ENCODE measurements around the gene FOXN3.

DNA sequence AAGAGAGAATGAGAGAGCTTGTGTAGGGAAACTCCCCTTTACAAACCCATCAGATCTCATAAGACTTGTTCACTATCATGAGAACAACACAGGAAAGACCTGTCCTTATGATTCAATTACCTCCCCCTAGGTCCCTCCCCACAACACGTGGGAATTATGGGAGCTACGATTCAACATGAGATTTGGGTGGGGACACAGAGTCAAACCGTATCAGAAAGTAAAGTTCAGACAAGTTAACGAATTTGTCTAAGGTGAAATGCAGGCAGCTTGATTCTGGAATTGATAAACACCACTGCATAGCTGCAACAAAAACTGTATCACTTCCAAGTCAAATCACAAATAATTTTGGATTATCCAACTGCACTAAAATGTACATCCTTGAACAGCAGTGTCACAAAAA, 47.4 kb downstream of the FOXN3 start:
- TF ChIP-seq, protein P1, sequence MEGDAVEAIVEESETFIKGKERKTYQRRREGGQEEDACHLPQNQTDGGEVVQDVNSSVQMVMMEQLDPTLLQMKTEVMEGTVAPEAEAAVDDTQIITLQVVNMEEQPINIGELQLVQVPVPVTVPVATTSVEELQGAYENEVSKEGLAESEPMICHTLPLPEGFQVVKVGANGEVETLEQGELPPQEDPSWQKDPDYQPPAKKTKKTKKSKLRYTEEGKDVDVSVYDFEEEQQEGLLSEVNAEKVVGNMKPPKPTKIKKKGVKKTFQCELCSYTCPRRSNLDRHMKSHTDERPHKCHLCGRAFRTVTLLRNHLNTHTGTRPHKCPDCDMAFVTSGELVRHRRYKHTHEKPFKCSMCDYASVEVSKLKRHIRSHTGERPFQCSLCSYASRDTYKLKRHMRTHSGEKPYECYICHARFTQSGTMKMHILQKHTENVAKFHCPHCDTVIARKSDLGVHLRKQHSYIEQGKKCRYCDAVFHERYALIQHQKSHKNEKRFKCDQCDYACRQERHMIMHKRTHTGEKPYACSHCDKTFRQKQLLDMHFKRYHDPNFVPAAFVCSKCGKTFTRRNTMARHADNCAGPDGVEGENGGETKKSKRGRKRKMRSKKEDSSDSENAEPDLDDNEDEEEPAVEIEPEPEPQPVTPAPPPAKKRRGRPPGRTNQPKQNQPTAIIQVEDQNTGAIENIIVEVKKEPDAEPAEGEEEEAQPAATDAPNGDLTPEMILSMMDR (IDR thresholded peaks at IDR 0.05) = no peak
- TF ChIP-seq CHD4 (IDR thresholded peaks at IDR 0.05; ENCODE audit: borderline replicate concordance) (no peak), EP300 (IDR thresholded peaks at IDR 0.05) (no peak), RNF2 (IDR thresholded peaks at IDR 0.05; ENCODE audit: borderline replicate concordance, low read depth) (no peak), POLR2A (IDR thresholded peaks at IDR 0.05; ENCODE audit: low read length) (no peak), HDAC2 (IDR thresholded peaks at IDR 0.05) (no peak), MYC (IDR thresholded peaks at IDR 0.05; ENCODE audit: borderline replicate concordance, low read length) (no peak), RFX5 (IDR thresholded peaks at IDR 0.05) (no peak), SREBF2 (IDR thresholded peaks at IDR 0.05) (no peak)
- TF ChIP-seq, protein P2, sequence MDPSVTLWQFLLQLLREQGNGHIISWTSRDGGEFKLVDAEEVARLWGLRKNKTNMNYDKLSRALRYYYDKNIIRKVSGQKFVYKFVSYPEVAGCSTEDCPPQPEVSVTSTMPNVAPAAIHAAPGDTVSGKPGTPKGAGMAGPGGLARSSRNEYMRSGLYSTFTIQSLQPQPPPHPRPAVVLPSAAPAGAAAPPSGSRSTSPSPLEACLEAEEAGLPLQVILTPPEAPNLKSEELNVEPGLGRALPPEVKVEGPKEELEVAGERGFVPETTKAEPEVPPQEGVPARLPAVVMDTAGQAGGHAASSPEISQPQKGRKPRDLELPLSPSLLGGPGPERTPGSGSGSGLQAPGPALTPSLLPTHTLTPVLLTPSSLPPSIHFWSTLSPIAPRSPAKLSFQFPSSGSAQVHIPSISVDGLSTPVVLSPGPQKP (IDR thresholded peaks at IDR 0.05; ENCODE audit: low read depth, low read length) = no peak
- TF ChIP-seq, protein P3, sequence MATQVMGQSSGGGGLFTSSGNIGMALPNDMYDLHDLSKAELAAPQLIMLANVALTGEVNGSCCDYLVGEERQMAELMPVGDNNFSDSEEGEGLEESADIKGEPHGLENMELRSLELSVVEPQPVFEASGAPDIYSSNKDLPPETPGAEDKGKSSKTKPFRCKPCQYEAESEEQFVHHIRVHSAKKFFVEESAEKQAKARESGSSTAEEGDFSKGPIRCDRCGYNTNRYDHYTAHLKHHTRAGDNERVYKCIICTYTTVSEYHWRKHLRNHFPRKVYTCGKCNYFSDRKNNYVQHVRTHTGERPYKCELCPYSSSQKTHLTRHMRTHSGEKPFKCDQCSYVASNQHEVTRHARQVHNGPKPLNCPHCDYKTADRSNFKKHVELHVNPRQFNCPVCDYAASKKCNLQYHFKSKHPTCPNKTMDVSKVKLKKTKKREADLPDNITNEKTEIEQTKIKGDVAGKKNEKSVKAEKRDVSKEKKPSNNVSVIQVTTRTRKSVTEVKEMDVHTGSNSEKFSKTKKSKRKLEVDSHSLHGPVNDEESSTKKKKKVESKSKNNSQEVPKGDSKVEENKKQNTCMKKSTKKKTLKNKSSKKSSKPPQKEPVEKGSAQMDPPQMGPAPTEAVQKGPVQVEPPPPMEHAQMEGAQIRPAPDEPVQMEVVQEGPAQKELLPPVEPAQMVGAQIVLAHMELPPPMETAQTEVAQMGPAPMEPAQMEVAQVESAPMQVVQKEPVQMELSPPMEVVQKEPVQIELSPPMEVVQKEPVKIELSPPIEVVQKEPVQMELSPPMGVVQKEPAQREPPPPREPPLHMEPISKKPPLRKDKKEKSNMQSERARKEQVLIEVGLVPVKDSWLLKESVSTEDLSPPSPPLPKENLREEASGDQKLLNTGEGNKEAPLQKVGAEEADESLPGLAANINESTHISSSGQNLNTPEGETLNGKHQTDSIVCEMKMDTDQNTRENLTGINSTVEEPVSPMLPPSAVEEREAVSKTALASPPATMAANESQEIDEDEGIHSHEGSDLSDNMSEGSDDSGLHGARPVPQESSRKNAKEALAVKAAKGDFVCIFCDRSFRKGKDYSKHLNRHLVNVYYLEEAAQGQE (IDR thresholded peaks at IDR 0.05) = no peak
- TF ChIP-seq, protein P4, sequence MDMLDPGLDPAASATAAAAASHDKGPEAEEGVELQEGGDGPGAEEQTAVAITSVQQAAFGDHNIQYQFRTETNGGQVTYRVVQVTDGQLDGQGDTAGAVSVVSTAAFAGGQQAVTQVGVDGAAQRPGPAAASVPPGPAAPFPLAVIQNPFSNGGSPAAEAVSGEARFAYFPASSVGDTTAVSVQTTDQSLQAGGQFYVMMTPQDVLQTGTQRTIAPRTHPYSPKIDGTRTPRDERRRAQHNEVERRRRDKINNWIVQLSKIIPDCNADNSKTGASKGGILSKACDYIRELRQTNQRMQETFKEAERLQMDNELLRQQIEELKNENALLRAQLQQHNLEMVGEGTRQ (IDR thresholded peaks at IDR 0.05) = no peak
- TF ChIP-seq, protein P5, sequence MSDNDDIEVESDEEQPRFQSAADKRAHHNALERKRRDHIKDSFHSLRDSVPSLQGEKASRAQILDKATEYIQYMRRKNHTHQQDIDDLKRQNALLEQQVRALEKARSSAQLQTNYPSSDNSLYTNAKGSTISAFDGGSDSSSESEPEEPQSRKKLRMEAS (IDR thresholded peaks at IDR 0.05) = no peak
- TF ChIP-seq, protein P6, sequence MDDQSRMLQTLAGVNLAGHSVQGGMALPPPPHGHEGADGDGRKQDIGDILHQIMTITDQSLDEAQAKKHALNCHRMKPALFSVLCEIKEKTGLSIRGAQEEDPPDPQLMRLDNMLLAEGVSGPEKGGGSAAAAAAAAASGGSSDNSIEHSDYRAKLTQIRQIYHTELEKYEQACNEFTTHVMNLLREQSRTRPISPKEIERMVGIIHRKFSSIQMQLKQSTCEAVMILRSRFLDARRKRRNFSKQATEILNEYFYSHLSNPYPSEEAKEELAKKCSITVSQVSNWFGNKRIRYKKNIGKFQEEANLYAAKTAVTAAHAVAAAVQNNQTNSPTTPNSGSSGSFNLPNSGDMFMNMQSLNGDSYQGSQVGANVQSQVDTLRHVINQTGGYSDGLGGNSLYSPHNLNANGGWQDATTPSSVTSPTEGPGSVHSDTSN (IDR thresholded peaks at IDR 0.05) = no peak
